Measurements from ENCODE around the gene HOXB1.

GRCh38 chr17:48498164-48498850, 32.5 kb downstream of the HOXB1 start:
- TF ChIP-seq POLR2A (IDR thresholded peaks at IDR 0.05), result no peak
- TF ChIP-seq CTCF (IDR thresholded peaks at IDR 0.05), result no peak
- no peak for TF ChIP-seq POLR2AphosphoS5 (IDR thresholded peaks at IDR 0.05)
